WERI-Rb-1 (cell line): ENCODE data around the gene SHC2.

Experiments used
- DNase-seq: peaks from one replicate; pipeline ENCODE4 v3.0.0-alpha.2; 2020
- H3K27ac ChIP-seq: fragments of 250-450 bp; sonication (Bioruptor Pico); 2 replicates; pipeline ENCODE4 v1.5.1; 2020; ENCODE audit warnings: mild to moderate bottlenecking, moderate library complexity
- H3K27me3 ChIP-seq: fragments of 250-450 bp; sonication (Bioruptor Pico); 2 replicates; pipeline ENCODE4 v1.5.1; 2021; ENCODE audit warnings: mild to moderate bottlenecking, low read depth, moderate library complexity; ENCODE audit not compliant: insufficient read depth, severe bottlenecking
- H3K36me3 ChIP-seq: fragments of 250-450 bp; sonication (Bioruptor Pico); 2 replicates; pipeline ENCODE4 v1.5.1; 2020; ENCODE audit warnings: mild to moderate bottlenecking, moderate library complexity
- H3K4me3 ChIP-seq: 2 replicates; pipeline ENCODE4 v1.5.1; 2011; ENCODE audit warnings: low read depth, mild to moderate bottlenecking, control low read depth, low read length
- H3K9me3 ChIP-seq: fragments of 250-450 bp; sonication (Bioruptor Pico); 2 replicates; pipeline ENCODE4 v1.5.1; 2021; ENCODE audit warnings: mild to moderate bottlenecking, moderate library complexity; ENCODE audit not compliant: severe bottlenecking
- TF ChIP-seq, protein P1 (sequence below): IDR thresholded peaks from 2 replicates; pipeline ENCODE4 v1.5.1; 2011; ENCODE audit warnings: low read depth, mild to moderate bottlenecking, control low read depth, inconsistent platforms, low read length

The SHC2 gene

DNA sequence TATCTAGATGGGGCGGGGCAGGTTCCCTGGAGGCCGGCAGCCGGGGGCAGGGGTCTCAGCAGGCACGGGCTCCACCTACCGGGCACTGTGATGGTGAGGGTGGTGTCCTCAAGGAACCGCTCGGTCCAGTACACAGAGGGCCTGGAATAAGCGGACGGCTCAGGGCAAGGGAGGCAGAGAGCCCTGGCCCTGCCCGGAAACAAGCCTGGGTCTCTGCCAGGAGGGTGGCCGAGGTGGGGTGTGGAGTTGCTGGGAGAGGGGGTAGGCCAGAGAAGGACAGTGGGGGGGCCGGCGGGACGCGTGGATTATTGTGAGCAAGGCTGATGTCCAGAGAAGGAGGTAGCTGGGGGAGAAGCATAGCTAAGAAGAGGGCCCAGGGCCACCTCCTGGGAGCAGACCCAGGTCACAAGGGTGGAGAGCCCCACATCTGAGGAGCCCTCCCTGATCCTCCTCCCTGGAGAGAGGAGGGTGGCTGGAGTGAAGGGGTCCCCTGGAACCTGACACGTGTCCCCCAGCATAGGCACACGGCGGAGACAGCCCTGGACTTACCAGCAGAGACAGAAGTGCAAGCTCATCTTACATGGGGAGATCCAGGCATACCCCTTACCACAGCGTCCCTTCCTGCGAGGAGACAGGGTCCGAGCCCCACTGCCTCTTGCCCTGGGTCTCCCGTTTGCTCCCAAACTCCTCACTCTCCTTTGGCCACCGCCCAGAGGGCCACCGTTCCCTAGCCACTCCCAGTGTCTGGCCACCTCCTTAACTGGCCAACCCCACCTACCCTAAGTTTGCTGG, 87.2 kb downstream of the SHC2 start:
- TF ChIP-seq, protein P1, sequence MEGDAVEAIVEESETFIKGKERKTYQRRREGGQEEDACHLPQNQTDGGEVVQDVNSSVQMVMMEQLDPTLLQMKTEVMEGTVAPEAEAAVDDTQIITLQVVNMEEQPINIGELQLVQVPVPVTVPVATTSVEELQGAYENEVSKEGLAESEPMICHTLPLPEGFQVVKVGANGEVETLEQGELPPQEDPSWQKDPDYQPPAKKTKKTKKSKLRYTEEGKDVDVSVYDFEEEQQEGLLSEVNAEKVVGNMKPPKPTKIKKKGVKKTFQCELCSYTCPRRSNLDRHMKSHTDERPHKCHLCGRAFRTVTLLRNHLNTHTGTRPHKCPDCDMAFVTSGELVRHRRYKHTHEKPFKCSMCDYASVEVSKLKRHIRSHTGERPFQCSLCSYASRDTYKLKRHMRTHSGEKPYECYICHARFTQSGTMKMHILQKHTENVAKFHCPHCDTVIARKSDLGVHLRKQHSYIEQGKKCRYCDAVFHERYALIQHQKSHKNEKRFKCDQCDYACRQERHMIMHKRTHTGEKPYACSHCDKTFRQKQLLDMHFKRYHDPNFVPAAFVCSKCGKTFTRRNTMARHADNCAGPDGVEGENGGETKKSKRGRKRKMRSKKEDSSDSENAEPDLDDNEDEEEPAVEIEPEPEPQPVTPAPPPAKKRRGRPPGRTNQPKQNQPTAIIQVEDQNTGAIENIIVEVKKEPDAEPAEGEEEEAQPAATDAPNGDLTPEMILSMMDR: no peak
- Histone ChIP-seq H3K36me3 (no peaks in the 10 kb centered on the region), H3K4me3 (no peak overlapping the region), H3K27ac (no peak overlapping the region), H3K27me3 (no peaks in the 10 kb centered on the region), H3K9me3 (no peaks in the 10 kb centered on the region)
- no peak for DNase-seq

DNA sequence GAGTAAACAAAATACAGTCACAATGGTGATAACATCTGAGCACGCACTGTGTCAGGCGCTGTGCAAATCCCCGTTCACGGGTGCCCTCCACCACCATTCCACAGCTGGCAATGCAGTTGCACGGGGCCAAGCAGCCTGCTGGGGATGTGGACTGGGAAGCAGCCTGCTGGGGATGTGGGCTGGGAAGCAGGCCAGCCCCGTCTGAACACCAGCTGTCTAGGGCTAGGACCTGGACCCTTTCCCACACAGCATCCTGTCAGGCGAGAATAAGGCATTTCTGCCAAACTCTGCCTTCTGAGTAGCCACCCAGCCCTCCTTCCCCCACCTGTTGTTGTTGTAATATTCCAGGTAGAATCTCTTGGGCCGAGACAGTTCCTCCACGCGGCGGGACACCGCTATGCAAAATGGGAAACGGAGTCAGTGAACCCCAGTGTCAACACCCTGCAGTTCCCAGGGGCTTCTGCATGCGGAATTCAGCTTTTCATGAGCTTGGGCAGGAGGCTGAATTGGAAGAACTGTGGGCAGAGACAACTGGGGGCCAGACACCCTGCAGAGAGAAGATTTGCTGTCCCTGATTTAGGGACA, 88.4 kb downstream of the SHC2 start:
- H3K36me3 ChIP-seq: no peaks in the 10 kb centered on the region
- no peaks in the 10 kb centered on the region for H3K27me3 ChIP-seq
- TF ChIP-seq, protein P1: no peak
- H3K4me3 ChIP-seq: no peak overlapping the region
- no peaks in the 10 kb centered on the region for H3K9me3 ChIP-seq
- DNase-seq: no peak
- H3K27ac ChIP-seq: no peak overlapping the region

DNA sequence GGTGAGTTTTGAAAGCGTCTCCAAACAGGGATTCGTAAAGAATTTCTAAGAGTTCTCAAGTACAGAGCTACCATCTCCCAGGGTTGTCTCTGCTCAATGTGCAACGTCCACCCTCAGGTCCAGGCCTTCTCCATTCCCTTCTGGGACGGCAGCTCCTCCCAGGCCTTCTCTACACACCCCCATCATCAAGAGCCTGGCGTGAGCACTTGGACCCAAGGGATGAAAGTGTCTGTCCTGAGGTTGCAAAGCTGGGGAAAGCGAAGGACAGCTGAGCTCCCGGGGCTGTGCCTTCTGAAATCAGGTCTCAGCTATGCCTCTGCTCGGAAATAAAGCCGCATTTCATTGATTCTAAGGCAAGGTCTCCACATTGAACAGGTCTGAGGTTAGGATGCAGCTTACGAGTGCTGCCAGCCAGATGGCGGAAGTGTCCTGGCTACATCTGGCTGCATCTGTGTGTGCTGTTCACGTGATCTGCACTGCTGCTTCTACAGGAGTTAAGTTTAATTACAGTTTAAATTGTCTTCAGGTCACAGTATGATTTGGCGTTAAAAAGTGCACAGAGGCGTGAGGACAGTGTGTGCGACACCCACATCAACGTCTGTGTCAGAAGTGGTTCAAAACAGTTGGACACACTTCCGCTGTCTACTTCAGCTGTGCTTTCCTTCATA, 89.2 kb downstream of the SHC2 start:
- H3K27ac ChIP-seq: no peak overlapping the region
- no peaks in the 10 kb centered on the region for H3K27me3 ChIP-seq
- TF ChIP-seq, protein P1: no peak
- H3K4me3 ChIP-seq: no peak overlapping the region
- no peaks in the 10 kb centered on the region for H3K9me3 ChIP-seq
- DNase-seq: no peak
- H3K36me3 ChIP-seq: no peaks in the 10 kb centered on the region

DNA sequence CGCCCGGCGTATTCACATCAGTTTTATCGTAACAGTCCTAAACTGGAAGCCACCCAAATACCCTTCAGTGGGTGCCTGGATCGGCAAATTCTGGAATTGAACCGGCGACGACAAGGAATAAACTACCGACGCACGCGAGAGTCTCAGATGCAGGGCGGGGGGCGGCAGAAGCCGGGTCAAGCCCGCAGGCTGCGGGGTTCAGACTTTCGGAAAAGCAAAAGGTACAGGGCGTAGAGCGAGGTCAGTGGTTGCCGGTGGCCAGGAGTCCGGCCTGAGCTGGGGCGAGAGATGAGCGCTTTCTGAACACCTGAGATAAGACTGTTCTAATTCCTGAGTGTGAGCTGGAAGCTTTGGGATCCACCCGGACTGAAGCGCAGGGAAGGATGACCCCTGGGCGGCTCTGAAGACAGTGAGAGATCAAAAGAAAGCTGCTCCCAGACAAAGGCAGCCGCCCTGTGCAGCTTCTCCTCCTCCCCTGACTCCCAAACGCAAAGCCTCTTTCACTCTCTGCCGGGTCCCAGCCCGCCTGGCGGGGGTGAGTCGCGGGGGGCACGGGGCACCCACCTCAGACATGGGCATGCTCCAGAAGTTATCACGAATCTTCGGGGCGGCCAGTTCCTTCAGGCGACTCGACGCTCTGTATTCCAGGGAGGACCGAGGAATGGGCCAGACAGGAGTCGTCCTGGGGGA, 90.0 kb downstream of the SHC2 start:
- DNase-seq: no peak
- H3K9me3 ChIP-seq: no peaks in the 10 kb centered on the region
- TF ChIP-seq, protein P1: no peak
- no peaks in the 10 kb centered on the region for H3K27me3 ChIP-seq
- H3K4me3 ChIP-seq: no peak overlapping the region
- no peaks in the 10 kb centered on the region for H3K36me3 ChIP-seq
- no peak overlapping the region for H3K27ac ChIP-seq

DNA sequence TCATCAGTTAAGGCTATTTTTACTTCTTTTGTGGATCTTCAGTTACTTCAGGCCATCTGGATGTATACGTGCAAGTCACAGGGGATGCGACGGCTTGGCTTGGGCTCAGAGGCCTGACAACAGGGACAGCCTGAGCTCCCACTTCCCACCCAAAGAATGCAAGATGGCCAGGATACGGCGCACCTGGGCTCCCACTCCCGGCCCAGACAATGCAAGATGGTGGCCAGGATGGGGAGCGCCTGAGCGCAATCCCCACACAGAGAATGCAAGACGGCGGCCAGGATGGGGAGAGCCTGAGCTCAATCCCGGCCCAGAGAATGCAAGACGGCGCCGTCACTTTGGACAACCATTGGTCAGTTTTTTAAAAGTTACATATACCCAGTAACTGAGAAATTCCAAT, 91.0 kb downstream of the SHC2 start:
- Histone ChIP-seq H3K4me3 (no peak overlapping the region), H3K36me3 (no peaks in the 10 kb centered on the region), H3K9me3 (no peaks in the 10 kb centered on the region), H3K27ac (no peak overlapping the region), H3K27me3 (no peaks in the 10 kb centered on the region)
- DNase-seq: no peak
- TF ChIP-seq, protein P1: no peak
